HG02571 (cell line): Measurements from ENCODE around the gene CEP83.

Source experiments
- ATAC-seq: cut with Tn5 transposase; IDR thresholded peaks from one replicate; pipeline ENCODE4 v1.9.1; 2021; ENCODE audit warnings: mild to moderate bottlenecking, moderate library complexity; ENCODE audit not compliant: unreplicated experiment

CEP83 gene

GRCh38 chr12:94271351-94271750 lies 188.3 kb downstream of the CEP83 start:
- no peak for ATAC-seq

- no peak for ATAC-seq
Measured at GRCh38 chr12:94269316-94269999, 190.2 kb downstream of the CEP83 start.

- no peak for ATAC-seq
Measured at GRCh38 chr12:94267921-94268471, 191.7 kb downstream of the CEP83 start.

- no peak for ATAC-seq
Measured at GRCh38 chr12:94267537-94267872, 192.2 kb downstream of the CEP83 start.

GRCh38 chr12:94266796-94267536 lies 192.7 kb downstream of the CEP83 start:
- ATAC-seq = no peak

GRCh38 chr12:94265966-94266745 lies 193.5 kb downstream of the CEP83 start:
- ATAC-seq = no peak

GRCh38 chr12:94265539-94265938 lies 194.1 kb downstream of the CEP83 start:
- no peak for ATAC-seq

GRCh38 chr12:94264736-94265485 lies 194.8 kb downstream of the CEP83 start:
- no peak for ATAC-seq

GRCh38 chr12:94263905-94264561 lies 195.6 kb downstream of the CEP83 start:
- no peak for ATAC-seq

- peak; percentile 33 for ATAC-seq
Measured at GRCh38 chr12:94263011-94263811, 196.5 kb downstream of the CEP83 start.

GRCh38 chr12:94262228-94263010 lies 197.2 kb downstream of the CEP83 start:
- peak; percentile 51 for ATAC-seq

- no peak for ATAC-seq
Measured at GRCh38 chr12:94261786-94262185, 197.9 kb downstream of the CEP83 start.

- ATAC-seq = no peak
Measured at GRCh38 chr12:94261119-94261518, 198.5 kb downstream of the CEP83 start.

GRCh38 chr12:94260717-94261116 lies 198.9 kb downstream of the CEP83 start:
- ATAC-seq = no peak

GRCh38 chr12:94260017-94260416 lies 199.7 kb downstream of the CEP83 start:
- no peak for ATAC-seq

- no peak for ATAC-seq
Measured at GRCh38 chr12:94258593-94258992, 201.1 kb downstream of the CEP83 start.
